ENCODE data around the gene FBXL15.

FBXL15 gene

GRCh38 chr10:102407425-102408130 is 13.1 kb upstream of the FBXL15 start:
- H3K4me3 ChIP-seq (ENCODE audit: low read length) = no peak overlapping the region
- H3F3A ChIP-seq (ENCODE audit: control insufficient read depth, insufficient read depth) = no peaks in the 10 kb centered on the region
- H3K36me3 ChIP-seq (ENCODE audit: control insufficient read depth, low read length) = no peaks in the 10 kb centered on the region
- H4K20me1 ChIP-seq (ENCODE audit: control insufficient read depth, insufficient read depth, low read depth, low read length) = 0 out of 2 replicates have a peak, but pooled peaks cover 4% of the 10 kb centered on the region
- no peaks in the 10 kb centered on the region for H3K9me2 ChIP-seq (replicated peaks; ENCODE audit: control insufficient read depth, low read length)
- no peak overlapping the region for H3K4me2 ChIP-seq (ENCODE audit: low read length)
- no peaks in the 10 kb centered on the region for H3K79me2 ChIP-seq (ENCODE audit: control insufficient read depth, low read length)
- no peak overlapping the region for H3K27ac ChIP-seq (ENCODE audit: low read depth, low read length)
- peaks cover 6% of the 10 kb centered on the region for H3K4me1 ChIP-seq (ENCODE audit: control insufficient read depth, low read length)
- H3K9me3 ChIP-seq (ENCODE audit: control insufficient read depth, insufficient read depth, low read length) = no peaks in the 10 kb centered on the region
- TF ChIP-seq CTCF (IDR thresholded peaks at IDR 0.05; ENCODE audit: low read depth, low read length, poor library complexity, severe bottlenecking) = no peak
- TF ChIP-seq EZH2phosphoT487 (IDR thresholded peaks at IDR 0.05; ENCODE audit: borderline replicate concordance, low read length) = no peak
- H3K27me3 ChIP-seq (ENCODE audit: control insufficient read depth, low read length) = peaks cover 49% of the 10 kb centered on the region

- Histone ChIP-seq H3K4me1 (ENCODE audit: control insufficient read depth, low read length) (peaks cover 13% of the 10 kb centered on the region), H3K27ac (ENCODE audit: low read depth, low read length) (no peak overlapping the region), H3K9me3 (ENCODE audit: control insufficient read depth, insufficient read depth, low read length) (no peaks in the 10 kb centered on the region), H3K4me2 (ENCODE audit: low read length) (no peak overlapping the region), H3K36me3 (ENCODE audit: control insufficient read depth, low read length) (no peaks in the 10 kb centered on the region), H3K9me2 (replicated peaks; ENCODE audit: control insufficient read depth, low read length) (no peaks in the 10 kb centered on the region), H3K79me2 (ENCODE audit: control insufficient read depth, low read length) (no peaks in the 10 kb centered on the region), H3K27me3 (ENCODE audit: control insufficient read depth, low read length) (peaks cover 49% of the 10 kb centered on the region), H4K20me1 (ENCODE audit: control insufficient read depth, insufficient read depth, low read depth, low read length) (0 out of 2 replicates have a peak, but pooled peaks cover 4% of the 10 kb centered on the region), H3F3A (ENCODE audit: control insufficient read depth, insufficient read depth) (no peaks in the 10 kb centered on the region), H3K4me3 (ENCODE audit: low read length) (no peak overlapping the region)
- TF ChIP-seq CTCF (IDR thresholded peaks at IDR 0.05; ENCODE audit: low read depth, low read length, poor library complexity, severe bottlenecking) (no peak), EZH2phosphoT487 (IDR thresholded peaks at IDR 0.05; ENCODE audit: borderline replicate concordance, low read length) (no peak; the same call in 1 of the 2 replicates)
These were observed 12.4 kb upstream of the FBXL15 start for GRCh38 chr10:102408131-102408727.

- no peak overlapping the region for H3K27ac ChIP-seq (ENCODE audit: low read depth, low read length)
- H3K9me3 ChIP-seq (ENCODE audit: control insufficient read depth, insufficient read depth, low read length) = no peaks in the 10 kb centered on the region
- H4K20me1 ChIP-seq (ENCODE audit: control insufficient read depth, insufficient read depth, low read depth, low read length) = 0 out of 2 replicates have a peak, but pooled peaks cover 4% of the 10 kb centered on the region
- no peaks in the 10 kb centered on the region for H3K79me2 ChIP-seq (ENCODE audit: control insufficient read depth, low read length)
- no peak for TF ChIP-seq CTCF (IDR thresholded peaks at IDR 0.05; ENCODE audit: low read depth, low read length, poor library complexity, severe bottlenecking)
- TF ChIP-seq EZH2phosphoT487 (IDR thresholded peaks at IDR 0.05; ENCODE audit: borderline replicate concordance, low read length) = no peak
- no peak overlapping the region; the same call in 1 of the 2 replicates for H3K4me2 ChIP-seq (ENCODE audit: low read length)
- H3K4me1 ChIP-seq (ENCODE audit: control insufficient read depth, low read length) = peaks cover 13% of the 10 kb centered on the region
- H3K4me3 ChIP-seq (ENCODE audit: low read length) = no peak overlapping the region
- H3F3A ChIP-seq (ENCODE audit: control insufficient read depth, insufficient read depth) = no peaks in the 10 kb centered on the region
- H3K36me3 ChIP-seq (ENCODE audit: control insufficient read depth, low read length) = no peaks in the 10 kb centered on the region
- no peaks in the 10 kb centered on the region for H3K9me2 ChIP-seq (replicated peaks; ENCODE audit: control insufficient read depth, low read length)
- H3K27me3 ChIP-seq (ENCODE audit: control insufficient read depth, low read length) = peaks cover 49% of the 10 kb centered on the region
These were observed 11.7 kb upstream of the FBXL15 start for GRCh38 chr10:102408728-102409603.
